Stimulated activated effector memory CD8-positive, alpha-beta T cell treated with anti-CD3 and anti-CD28 coated beads, Interleukin-12 subunit alpha, Interleukin-12 subunit beta, amount 100 ng/mL, for 72 hours (primary cell): ENCODE data around the gene CDHR2.

ENCODE experiments used
- ATAC-seq: fragments of 150-1000 bp; cut with Tn5 transposase; 2 replicates; pipeline ENCODE4 v1.10.0; 2021
- DNase-seq, 2 donors: peaks; one replicate each; pipeline ENCODE4 v3.0.0; 2021 to 2022; ENCODE audit warnings: low spot score in 2 of 2
- H3K27ac Mint-ChIP-seq: one replicate; pipeline ENCODE4 v1.8.0; 2022; ENCODE audit warnings: mild to moderate bottlenecking, mixed read lengths
- H3K36me3 Mint-ChIP-seq: one replicate; pipeline ENCODE4 v1.8.0; 2022; ENCODE audit warnings: mild to moderate bottlenecking, mixed read lengths
- H3K4me1 Mint-ChIP-seq: one replicate; pipeline ENCODE4 v1.8.0; 2022; ENCODE audit warnings: mixed read lengths
- H3K4me3 Mint-ChIP-seq: one replicate; pipeline ENCODE4 v1.8.0; 2022; ENCODE audit warnings: mild to moderate bottlenecking, mixed read lengths
- H3K9me3 Mint-ChIP-seq: one replicate; pipeline ENCODE4 v1.8.0; 2022; ENCODE audit warnings: mixed read lengths

The CDHR2 gene

GRCh38 chr5:176525677-176526076 lies 23.5 kb upstream of the CDHR2 start:
- Mint-ChIP-seq H3K4me3 (no peak overlapping the region), H3K4me1 (peaks cover 29% of the 10 kb centered on the region), H3K9me3 (no peaks in the 10 kb centered on the region), H3K36me3 (peaks cover 31% of the 10 kb centered on the region), H3K27ac (no peak overlapping the region)
- DNase-seq (no peak), ATAC-seq (no peak)

DNA sequence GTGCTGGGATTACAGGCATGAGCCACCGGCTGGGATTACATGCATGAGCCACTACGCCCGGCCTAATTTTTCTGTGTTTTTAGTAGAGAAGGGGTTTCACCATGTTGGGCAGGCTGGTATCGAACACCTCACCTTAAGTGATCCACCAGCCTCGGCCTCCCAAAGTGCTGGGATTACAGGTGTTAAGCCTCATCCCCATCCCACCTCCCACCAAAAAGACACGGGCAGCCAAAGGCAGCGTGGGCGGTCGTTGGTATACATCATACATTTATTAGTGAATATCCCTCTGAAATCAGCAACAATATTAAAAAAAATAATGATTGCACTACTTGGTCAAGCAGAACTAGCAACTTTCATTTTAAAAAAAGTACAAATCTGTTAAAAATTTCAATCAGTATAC lies 22.7 kb upstream of the CDHR2 start:
- ATAC-seq (no peak), DNase-seq (no peak)
- H3K36me3 Mint-ChIP-seq, result peaks cover 38% of the 10 kb centered on the region
- H3K27ac Mint-ChIP-seq, result no peak overlapping the region
- H3K9me3 Mint-ChIP-seq, result no peaks in the 10 kb centered on the region
- no peak overlapping the region for H3K4me3 Mint-ChIP-seq
- H3K4me1 Mint-ChIP-seq, result peaks cover 32% of the 10 kb centered on the region

DNA sequence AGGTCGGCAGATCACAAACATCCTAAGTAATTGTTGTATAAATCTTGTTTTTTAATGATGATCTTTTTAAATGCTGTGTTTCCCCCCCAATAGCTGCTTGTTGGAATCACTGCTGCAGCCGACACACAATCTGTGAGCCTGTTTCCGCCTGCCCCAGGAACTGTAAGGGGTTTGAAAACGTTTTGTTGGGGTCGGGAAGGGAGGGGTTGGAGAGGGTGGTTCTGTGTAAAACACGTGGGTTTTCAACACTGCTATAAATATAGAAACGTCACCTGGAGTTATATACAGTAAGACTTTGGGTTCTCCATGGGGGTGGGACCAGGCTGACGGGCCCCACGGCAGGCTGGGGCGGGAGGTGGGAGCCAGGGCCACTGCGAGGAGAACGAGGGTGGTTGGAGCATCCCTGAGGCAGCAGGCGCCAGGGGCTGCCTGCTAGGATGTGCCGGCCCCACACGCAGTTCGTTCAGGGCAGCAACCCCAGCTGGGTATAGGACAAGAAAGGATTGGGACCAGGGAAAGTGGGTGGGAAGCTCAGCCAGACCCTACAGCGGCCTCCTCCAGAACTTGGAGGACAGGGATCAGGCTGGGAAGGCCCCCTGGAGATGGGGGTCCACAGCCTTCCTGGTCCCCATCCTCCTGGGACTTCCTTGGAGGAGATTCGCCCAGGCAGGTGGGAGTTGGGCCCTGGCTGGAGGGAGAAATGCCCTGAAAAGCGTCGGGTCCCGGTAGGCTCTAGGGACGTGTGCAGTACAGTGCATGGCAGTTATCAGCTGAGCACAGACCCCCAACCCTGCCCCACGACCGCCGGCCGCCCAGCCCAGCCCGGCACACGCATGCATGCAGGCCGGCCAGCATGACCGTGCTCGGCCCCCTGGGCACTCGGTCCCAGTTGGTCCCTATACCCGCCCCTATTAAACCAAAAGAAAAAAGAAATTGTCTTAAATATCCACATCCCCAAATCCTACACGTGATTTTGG lies 21.6 kb upstream of the CDHR2 start:
- DNase-seq (no peak), ATAC-seq (no peak)
- Mint-ChIP-seq H3K36me3 (peaks cover 42% of the 10 kb centered on the region), H3K9me3 (no peaks in the 10 kb centered on the region), H3K4me1 (peaks cover 36% of the 10 kb centered on the region), H3K4me3 (no peak overlapping the region), H3K27ac (peak overlapping the region; percentile 12)

GRCh38 chr5:176528301-176528700 lies 20.8 kb upstream of the CDHR2 start:
- Mint-ChIP-seq H3K4me1 (peaks cover 36% of the 10 kb centered on the region), H3K9me3 (no peaks in the 10 kb centered on the region), H3K27ac (peak overlapping the region; percentile 12), H3K4me3 (no peak overlapping the region), H3K36me3 (peaks cover 50% of the 10 kb centered on the region)
- DNase-seq (no peak), ATAC-seq (no peak)

- no peak overlapping the region for H3K4me3 Mint-ChIP-seq
- peaks cover 37% of the 10 kb centered on the region for H3K4me1 Mint-ChIP-seq
- peaks cover 55% of the 10 kb centered on the region for H3K36me3 Mint-ChIP-seq
- no peak overlapping the region for H3K27ac Mint-ChIP-seq
- ATAC-seq (no peak), DNase-seq (no peak)
- H3K9me3 Mint-ChIP-seq, result no peaks in the 10 kb centered on the region
Measured at GRCh38 chr5:176528761-176529115, 20.4 kb upstream of the CDHR2 start.

DNA sequence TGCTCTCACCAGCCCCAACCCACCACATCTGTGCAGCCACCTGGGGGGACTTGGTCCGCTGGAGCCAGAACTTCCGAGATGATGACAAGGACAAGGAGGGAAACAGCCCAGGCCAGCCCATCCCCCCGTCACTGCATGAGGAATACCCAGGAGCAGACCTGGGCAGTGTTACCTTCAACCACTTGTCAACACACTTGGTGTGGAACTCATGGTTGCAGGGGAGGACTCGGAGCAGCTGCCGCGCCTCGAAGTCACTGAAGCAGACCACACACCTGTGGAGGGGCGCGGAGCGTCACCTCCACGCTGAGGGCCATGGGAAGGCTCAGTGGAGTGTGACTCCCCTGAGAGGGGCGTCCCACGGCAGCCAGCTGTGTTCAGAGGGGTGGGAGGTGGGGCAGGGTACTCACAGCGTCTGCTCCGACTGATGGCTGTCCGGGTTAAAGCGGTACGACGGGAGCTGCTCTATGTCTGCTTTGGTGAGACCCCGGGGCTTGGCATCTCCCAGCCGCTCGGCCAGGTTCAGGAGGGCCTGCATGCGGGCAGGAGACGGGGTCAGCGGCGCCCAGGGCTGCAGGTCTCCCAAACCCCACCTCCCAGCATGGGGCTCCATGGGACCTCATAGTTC lies 19.9 kb upstream of the CDHR2 start:
- peaks cover 59% of the 10 kb centered on the region for H3K36me3 Mint-ChIP-seq
- peak overlapping the region; percentile 67 for H3K4me3 Mint-ChIP-seq
- H3K27ac Mint-ChIP-seq, result peak overlapping the region; percentile 88
- H3K9me3 Mint-ChIP-seq, result no peaks in the 10 kb centered on the region
- H3K4me1 Mint-ChIP-seq, result peaks cover 42% of the 10 kb centered on the region
- ATAC-seq (no peak), DNase-seq (no peak)

GRCh38 chr5:176529741-176530141 lies 19.4 kb upstream of the CDHR2 start:
- no peak for DNase-seq
- Mint-ChIP-seq H3K4me1 (peaks cover 47% of the 10 kb centered on the region), H3K36me3 (peaks cover 65% of the 10 kb centered on the region)

GRCh38 chr5:176530393-176530982 lies 18.7 kb upstream of the CDHR2 start:
- H3K27ac Mint-ChIP-seq, result peak overlapping the region; percentile 88
- DNase-seq, result no peak

More at GRCh38 chr5:176529741-176530141, 19.4 kb upstream of the CDHR2 start:
- H3K27ac Mint-ChIP-seq, result peak overlapping the region; percentile 88
- peak; percentile 14 for ATAC-seq
- no peaks in the 10 kb centered on the region for H3K9me3 Mint-ChIP-seq
- H3K4me3 Mint-ChIP-seq, result peak overlapping the region; percentile 67

GRCh38 chr5:176530983-176531901 lies 17.9 kb upstream of the CDHR2 start:
- no peaks in the 10 kb centered on the region for H3K9me3 Mint-ChIP-seq
- no peak for DNase-seq
- H3K4me1 Mint-ChIP-seq, result peaks cover 62% of the 10 kb centered on the region
- peak overlapping the region; percentile 67 for H3K4me3 Mint-ChIP-seq
- ATAC-seq, result peak; percentile 61
- peaks cover 80% of the 10 kb centered on the region for H3K36me3 Mint-ChIP-seq
- peak overlapping the region; percentile 86 for H3K27ac Mint-ChIP-seq

More at GRCh38 chr5:176530393-176530982, 18.7 kb upstream of the CDHR2 start:
- Mint-ChIP-seq H3K4me1 (peaks cover 54% of the 10 kb centered on the region), H3K9me3 (no peaks in the 10 kb centered on the region), H3K4me3 (peak overlapping the region; percentile 67), H3K36me3 (peaks cover 72% of the 10 kb centered on the region)
- no peak for ATAC-seq

GRCh38 chr5:176531902-176532493 lies 17.1 kb upstream of the CDHR2 start:
- no peak for ATAC-seq
- H3K9me3 Mint-ChIP-seq, result no peaks in the 10 kb centered on the region
- peaks cover 87% of the 10 kb centered on the region for H3K36me3 Mint-ChIP-seq
- H3K27ac Mint-ChIP-seq, result peak overlapping the region; percentile 86
- no peak for DNase-seq
- peak overlapping the region; percentile 67 for H3K4me3 Mint-ChIP-seq
- peaks cover 62% of the 10 kb centered on the region for H3K4me1 Mint-ChIP-seq

GRCh38 chr5:176532795-176533194 lies 16.3 kb upstream of the CDHR2 start:
- H3K4me1 Mint-ChIP-seq, result peaks cover 62% of the 10 kb centered on the region

DNA sequence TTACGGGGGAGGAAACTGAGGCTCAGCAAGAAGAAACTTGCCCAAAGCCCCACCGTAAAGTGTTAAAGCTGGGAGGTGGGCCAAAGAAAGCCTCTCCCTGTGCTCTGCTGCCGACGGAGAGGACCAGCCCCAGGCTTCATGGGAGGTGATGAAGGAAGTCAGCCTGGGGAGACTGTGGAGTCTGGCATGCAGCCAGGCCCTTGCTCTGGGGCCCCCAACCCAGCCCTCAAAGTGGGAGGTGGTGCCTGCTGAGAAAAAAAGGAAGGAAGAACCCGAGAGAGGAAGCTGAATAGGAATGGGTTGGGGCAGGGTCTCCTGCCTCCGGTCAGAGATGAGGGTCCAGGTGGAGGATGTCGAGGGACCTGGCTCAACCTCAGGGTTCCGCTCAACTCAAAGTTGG lies 15.8 kb upstream of the CDHR2 start:
- ATAC-seq (no peak), DNase-seq (no peak)
- Mint-ChIP-seq H3K4me3 (peak overlapping the region; percentile 93), H3K27ac (peak overlapping the region; percentile 97), H3K36me3 (peaks cover 85% of the 10 kb centered on the region), H3K4me1 (peaks cover 64% of the 10 kb centered on the region), H3K9me3 (no peaks in the 10 kb centered on the region)

More at GRCh38 chr5:176532795-176533194, 16.3 kb upstream of the CDHR2 start:
- no peak for DNase-seq
- Mint-ChIP-seq H3K9me3 (no peaks in the 10 kb centered on the region), H3K4me3 (peak overlapping the region; percentile 93), H3K27ac (peak overlapping the region; percentile 97), H3K36me3 (peaks cover 87% of the 10 kb centered on the region)
- no peak for ATAC-seq

GRCh38 chr5:176533894-176534611 lies 15.1 kb upstream of the CDHR2 start:
- H3K4me3 Mint-ChIP-seq, result peak overlapping the region; percentile 93
- no peaks in the 10 kb centered on the region for H3K9me3 Mint-ChIP-seq
- peaks cover 63% of the 10 kb centered on the region for H3K4me1 Mint-ChIP-seq
- peaks cover 78% of the 10 kb centered on the region for H3K36me3 Mint-ChIP-seq
- ATAC-seq, result no peak
- H3K27ac Mint-ChIP-seq, result peak overlapping the region; percentile 97
- DNase-seq, result peak in 1 of 2 donors; percentile 73

DNA sequence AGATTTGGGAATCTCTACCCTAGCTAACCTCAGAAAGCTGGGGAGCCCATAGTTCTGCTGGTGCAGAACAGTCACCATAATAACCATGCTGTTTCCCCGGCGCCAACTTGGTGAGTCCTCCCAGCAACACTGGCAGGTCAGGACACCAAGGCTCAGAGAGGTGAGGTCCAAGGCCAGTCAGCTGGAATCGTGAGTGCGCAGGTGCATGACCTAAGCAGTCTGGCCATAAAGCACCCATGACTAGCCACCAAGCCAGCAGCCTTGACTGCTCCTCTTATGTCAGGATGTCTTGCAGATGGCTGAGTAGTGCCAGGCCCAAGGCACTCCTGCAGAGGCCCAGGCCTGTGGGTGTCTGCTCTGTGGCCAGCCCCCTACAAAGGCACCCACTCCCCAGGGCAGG lies 14.5 kb upstream of the CDHR2 start:
- Mint-ChIP-seq H3K4me3 (peak overlapping the region; percentile 93), H3K4me1 (peaks cover 60% of the 10 kb centered on the region), H3K9me3 (no peaks in the 10 kb centered on the region), H3K27ac (peak overlapping the region; percentile 97), H3K36me3 (peaks cover 72% of the 10 kb centered on the region)
- DNase-seq (no peak), ATAC-seq (no peak)
